ENCODE results near the gene HENMT1. TPM values are rescaled to one million over a fixed set of nuclear protein-coding genes. Genes with fewer than 3 reads are reported as not detected.
A peak's percentile ranks its signal among the peaks of the same experiment; 100 is the strongest.

Gene HENMT1
- 5.9 and 9.1 TPM in 2 replicates for total RNA-seq
- long read RNA-seq, transcript HENMT1-203 (8 exons, 1,696 nt) = minor isoform, 12 of 38 reads
- long read RNA-seq, transcript HENMT1-202 (8 exons, 1,874 nt) = major isoform, 20 of 38 reads
- long read RNA-seq, partial matches to known transcripts = 0 of 38 reads
- long read RNA-seq, other reads (novel, unspliced or antisense) = 5 of 38 reads

- peaks cover 3% of the 10 kb centered on the region for H3K4me1 Mint-ChIP-seq (ENCODE audit: low read depth)
- H3K9me3 Mint-ChIP-seq (ENCODE audit: low read depth) = peaks cover 5% of the 10 kb centered on the region
- DNase-seq (ENCODE audit: low spot score, unreplicated experiment) = peak; percentile 37
- H3K4me3 Mint-ChIP-seq (ENCODE audit: low read depth) = peak within 1 kb of the TSS; percentile 66
- H3K36me3 Mint-ChIP-seq (ENCODE audit: insufficient read depth) = no peaks in the 10 kb centered on the region
- H3K27me3 Mint-ChIP-seq = peaks cover 14% of the 10 kb centered on the region
- H3K27ac Mint-ChIP-seq = peak within 1 kb of the TSS; percentile 79
- TF ChIP-seq, protein P1, sequence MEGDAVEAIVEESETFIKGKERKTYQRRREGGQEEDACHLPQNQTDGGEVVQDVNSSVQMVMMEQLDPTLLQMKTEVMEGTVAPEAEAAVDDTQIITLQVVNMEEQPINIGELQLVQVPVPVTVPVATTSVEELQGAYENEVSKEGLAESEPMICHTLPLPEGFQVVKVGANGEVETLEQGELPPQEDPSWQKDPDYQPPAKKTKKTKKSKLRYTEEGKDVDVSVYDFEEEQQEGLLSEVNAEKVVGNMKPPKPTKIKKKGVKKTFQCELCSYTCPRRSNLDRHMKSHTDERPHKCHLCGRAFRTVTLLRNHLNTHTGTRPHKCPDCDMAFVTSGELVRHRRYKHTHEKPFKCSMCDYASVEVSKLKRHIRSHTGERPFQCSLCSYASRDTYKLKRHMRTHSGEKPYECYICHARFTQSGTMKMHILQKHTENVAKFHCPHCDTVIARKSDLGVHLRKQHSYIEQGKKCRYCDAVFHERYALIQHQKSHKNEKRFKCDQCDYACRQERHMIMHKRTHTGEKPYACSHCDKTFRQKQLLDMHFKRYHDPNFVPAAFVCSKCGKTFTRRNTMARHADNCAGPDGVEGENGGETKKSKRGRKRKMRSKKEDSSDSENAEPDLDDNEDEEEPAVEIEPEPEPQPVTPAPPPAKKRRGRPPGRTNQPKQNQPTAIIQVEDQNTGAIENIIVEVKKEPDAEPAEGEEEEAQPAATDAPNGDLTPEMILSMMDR (IDR thresholded peaks at IDR 0.05; ENCODE audit: unreplicated experiment) = no peak
Measured at GRCh38 chr1:108661030-108661609, at the start of gene HENMT1. Gene HENMT1, minus strand, starts transcription at chr1:108661093. Its CDS starts 1,209 bp downstream, at chr1:108659884.

DNA sequence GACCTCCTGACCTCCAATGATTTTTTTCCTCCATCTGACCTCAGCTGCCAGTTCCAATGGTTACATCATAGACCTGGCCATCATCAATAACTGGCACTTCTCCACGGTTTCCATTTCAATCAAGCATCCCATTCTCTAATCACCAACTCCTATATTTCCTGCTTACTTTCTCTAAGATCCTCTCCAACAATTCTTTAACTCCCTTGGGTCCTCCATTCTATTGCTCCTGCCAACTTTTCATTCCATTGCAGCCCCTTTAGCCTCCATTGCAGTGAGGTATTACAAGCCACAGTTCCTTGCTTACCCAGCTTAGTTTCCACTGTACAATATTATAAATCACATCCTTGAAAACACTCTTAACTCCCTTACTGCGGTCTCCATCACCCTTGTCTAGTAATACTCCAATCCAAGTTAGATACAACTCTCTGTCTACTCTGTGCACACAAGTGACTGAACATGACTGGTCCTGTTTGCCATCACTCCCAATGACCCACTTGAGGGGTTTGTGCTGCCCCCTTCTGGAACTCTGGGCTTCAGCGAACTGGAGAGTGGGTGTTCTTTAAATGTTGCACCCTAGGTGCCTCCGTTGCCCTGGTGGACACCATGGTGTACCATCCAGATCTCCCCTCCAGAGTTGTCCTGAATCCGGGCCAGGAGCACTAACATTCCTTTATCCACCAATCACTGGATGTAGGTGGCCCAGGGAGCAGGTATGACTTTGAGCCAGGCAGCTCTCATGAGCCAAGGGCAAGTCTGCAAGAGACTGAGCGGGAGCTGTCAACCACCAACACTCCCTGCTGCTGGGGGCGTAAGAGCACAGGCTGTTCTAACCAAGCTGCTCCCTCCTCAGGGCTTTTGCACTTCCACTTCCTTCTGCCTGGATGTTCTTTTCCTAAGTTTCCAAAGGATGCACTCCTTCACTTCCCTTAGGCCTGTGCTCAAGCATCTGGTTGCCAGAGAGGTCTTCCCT lies 48.1 kb upstream of the HENMT1 start:
- no peak overlapping the region for H3K27ac Mint-ChIP-seq
- TF ChIP-seq, protein P1 (IDR thresholded peaks at IDR 0.05; ENCODE audit: unreplicated experiment) = peak; percentile 12
- no peaks in the 10 kb centered on the region for H3K36me3 Mint-ChIP-seq (ENCODE audit: insufficient read depth)
- H3K27me3 Mint-ChIP-seq = peaks cover 3% of the 10 kb centered on the region
- DNase-seq (ENCODE audit: low spot score, unreplicated experiment) = no peak
- H3K9me3 Mint-ChIP-seq (ENCODE audit: low read depth) = no peaks in the 10 kb centered on the region
- H3K4me3 Mint-ChIP-seq (ENCODE audit: low read depth) = no peak overlapping the region
- H3K4me1 Mint-ChIP-seq (ENCODE audit: low read depth) = peaks cover 2% of the 10 kb centered on the region

DNA sequence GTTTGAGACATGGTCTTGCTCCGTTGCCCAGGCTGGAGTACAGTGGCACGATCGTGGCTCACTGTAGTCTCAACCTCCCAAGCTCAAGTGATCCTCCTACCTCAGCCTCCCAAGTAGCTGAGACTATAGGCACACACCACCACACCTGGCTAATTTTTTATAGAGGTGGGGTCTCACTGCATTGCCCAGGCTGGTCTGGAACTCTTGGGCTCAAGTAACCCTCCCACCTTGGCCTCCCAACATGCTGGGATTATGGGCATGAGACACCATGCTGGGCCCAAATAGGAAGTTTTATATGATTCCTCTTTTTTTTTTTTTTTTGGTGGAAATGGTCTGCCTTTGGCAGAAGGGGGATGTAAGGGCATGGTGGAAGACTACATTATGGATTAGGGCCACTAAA lies 45.8 kb upstream of the HENMT1 start:
- Mint-ChIP-seq H3K4me3 (ENCODE audit: low read depth) (no peak overlapping the region), H3K27ac (no peak overlapping the region)

DNA sequence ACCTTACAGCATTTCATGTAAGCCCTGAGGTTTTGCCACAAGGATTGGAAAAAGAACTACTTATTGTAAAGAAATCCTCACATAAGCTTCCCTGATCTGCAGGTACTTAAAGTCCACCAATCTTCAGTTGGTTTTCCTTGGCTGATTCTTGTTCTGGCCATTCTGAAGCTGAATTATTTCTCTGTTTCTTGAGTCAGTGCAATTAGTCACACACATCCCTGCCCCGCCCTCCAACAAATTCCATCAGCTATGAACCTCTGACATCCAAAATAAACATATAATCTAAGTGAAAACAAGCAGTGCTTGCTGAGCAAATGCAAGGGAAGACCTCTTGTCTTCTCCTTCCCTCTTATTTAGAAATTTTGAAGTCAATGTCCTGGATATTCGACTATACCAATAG lies 43.6 kb upstream of the HENMT1 start:
- Mint-ChIP-seq H3K9me3 (ENCODE audit: low read depth) (no peaks in the 10 kb centered on the region), H3K4me1 (ENCODE audit: low read depth) (peaks cover 2% of the 10 kb centered on the region)

More for the DNA sequence above, 45.8 kb upstream of the HENMT1 start:
- TF ChIP-seq, protein P1 (IDR thresholded peaks at IDR 0.05; ENCODE audit: unreplicated experiment) = no peak
- Mint-ChIP-seq H3K9me3 (ENCODE audit: low read depth) (no peaks in the 10 kb centered on the region), H3K27me3 (peaks cover 3% of the 10 kb centered on the region), H3K4me1 (ENCODE audit: low read depth) (peaks cover 2% of the 10 kb centered on the region), H3K36me3 (ENCODE audit: insufficient read depth) (no peaks in the 10 kb centered on the region)
- no peak for DNase-seq (ENCODE audit: low spot score, unreplicated experiment)

More for the DNA sequence above, 43.6 kb upstream of the HENMT1 start:
- H3K27me3 Mint-ChIP-seq = peaks cover 3% of the 10 kb centered on the region
- peaks cover 9% of the 10 kb centered on the region for H3K36me3 Mint-ChIP-seq (ENCODE audit: insufficient read depth)
- TF ChIP-seq, protein P1 (IDR thresholded peaks at IDR 0.05; ENCODE audit: unreplicated experiment) = no peak
- no peak overlapping the region for H3K27ac Mint-ChIP-seq
- DNase-seq (ENCODE audit: low spot score, unreplicated experiment) = no peak
- H3K4me3 Mint-ChIP-seq (ENCODE audit: low read depth) = no peak overlapping the region
